ENCODE results near the gene MEP1B.
"Not testable (repeated sequence)": the region's sequence is repeated elsewhere in the genome, so short reads cannot be mapped to it uniquely, and the experiment has no call there.

Gene MEP1B

GRCh38 chr18:32177530-32177929 is 12.3 kb upstream of the MEP1B start:
- H3K9me3 Mint-ChIP-seq: peaks cover 0 to 2% of the 10 kb centered on the region in 2 donors
- no peaks in the 10 kb centered on the region for H3K4me1 Mint-ChIP-seq (ENCODE audit: low read depth in 2 of 2)
- no peaks in the 10 kb centered on the region for H3K36me3 Mint-ChIP-seq (ENCODE audit: insufficient read depth)
- H3K27me3 Mint-ChIP-seq: peaks cover 10 to 14% of the 10 kb centered on the region in 2 donors
- H3K4me3 Mint-ChIP-seq: no peak overlapping the region
- no peak for ATAC-seq (replicated peaks)
- no peak overlapping the region for H3K27ac Mint-ChIP-seq
- DNase-seq: no peak

- no peak overlapping the region for H3K4me3 Mint-ChIP-seq
- peaks cover 13 to 27% of the 10 kb centered on the region in 2 donors for H3K27me3 Mint-ChIP-seq
- no peaks in the 10 kb centered on the region for H3K36me3 Mint-ChIP-seq (ENCODE audit: insufficient read depth)
- H3K27ac Mint-ChIP-seq: no peak overlapping the region
- no peaks in the 10 kb centered on the region for H3K4me1 Mint-ChIP-seq (ENCODE audit: low read depth in 2 of 2)
- ATAC-seq (replicated peaks) (no peak), DNase-seq (no peak)
- peaks cover 3 to 11% of the 10 kb centered on the region in 2 donors for H3K9me3 Mint-ChIP-seq
Measured at GRCh38 chr18:32183503-32183902, 6.3 kb upstream of the MEP1B start.

GRCh38 chr18:32190209-32190608 is 370 bp downstream of the MEP1B start:
- Mint-ChIP-seq H3K36me3 (ENCODE audit: insufficient read depth) (no peaks in the 10 kb centered on the region), H3K9me3 (no peaks in the 10 kb centered on the region), H3K4me3 (no peak overlapping the region), H3K27me3 (peaks cover 29 to 30% of the 10 kb centered on the region in 2 donors), H3K4me1 (ENCODE audit: low read depth in 2 of 2) (no peaks in the 10 kb centered on the region), H3K27ac (no peak overlapping the region)
- ATAC-seq (replicated peaks): no peak
- no peak for DNase-seq

- Mint-ChIP-seq H3K36me3 (ENCODE audit: insufficient read depth) (no peaks in the 10 kb centered on the region), H3K27ac (no peak overlapping the region), H3K4me3 (no peak overlapping the region), H3K9me3 (no peaks in the 10 kb centered on the region), H3K4me1 (ENCODE audit: low read depth in 2 of 2) (no peaks in the 10 kb centered on the region), H3K27me3 (no peaks in the 10 kb centered on the region)
- no peak for DNase-seq
- no peak for ATAC-seq (replicated peaks)
Measured at GRCh38 chr18:32195881-32196815, 6.3 kb downstream of the MEP1B start.

- H3K9me3 Mint-ChIP-seq: no peaks in the 10 kb centered on the region
- H3K36me3 Mint-ChIP-seq (ENCODE audit: insufficient read depth): no peaks in the 10 kb centered on the region
- ATAC-seq (replicated peaks): no peak
Measured at GRCh38 chr18:32200766-32201165, 10.9 kb downstream of the MEP1B start.

GRCh38 chr18:32201948-32202672 is 12.3 kb downstream of the MEP1B start:
- H3K4me1 Mint-ChIP-seq (ENCODE audit: low read depth in 2 of 2): no peaks in the 10 kb centered on the region
- H3K27ac Mint-ChIP-seq: no peak overlapping the region
- DNase-seq: no peak
- no peaks in the 10 kb centered on the region for H3K36me3 Mint-ChIP-seq (ENCODE audit: insufficient read depth)
- H3K27me3 Mint-ChIP-seq: peaks cover 6 to 32% of the 10 kb centered on the region in 2 donors
- no peak for ATAC-seq (replicated peaks)
- no peak overlapping the region for H3K4me3 Mint-ChIP-seq
- H3K9me3 Mint-ChIP-seq: no peaks in the 10 kb centered on the region

More at GRCh38 chr18:32200766-32201165, 10.9 kb downstream of the MEP1B start:
- Mint-ChIP-seq H3K27me3 (peaks cover 6 to 18% of the 10 kb centered on the region in 2 donors), H3K27ac (no peak overlapping the region), H3K4me1 (ENCODE audit: low read depth in 2 of 2) (no peaks in the 10 kb centered on the region), H3K4me3 (no peak overlapping the region)
- DNase-seq: no peak

- Mint-ChIP-seq H3K27me3 (peaks cover 7 to 58% of the 10 kb centered on the region in 2 donors), H3K27ac (no peak overlapping the region), H3K9me3 (no peaks in the 10 kb centered on the region), H3K36me3 (ENCODE audit: insufficient read depth) (no peaks in the 10 kb centered on the region), H3K4me1 (ENCODE audit: low read depth in 2 of 2) (no peaks in the 10 kb centered on the region), H3K4me3 (no peak overlapping the region)
- no peak for DNase-seq
- no peak for ATAC-seq (replicated peaks)
Measured at GRCh38 chr18:32208023-32208422, 18.2 kb downstream of the MEP1B start.

GRCh38 chr18:32208577-32208976 is 18.7 kb downstream of the MEP1B start:
- H3K9me3 Mint-ChIP-seq: no peaks in the 10 kb centered on the region
- peaks cover 7 to 59% of the 10 kb centered on the region in 2 donors for H3K27me3 Mint-ChIP-seq
- no peaks in the 10 kb centered on the region for H3K4me1 Mint-ChIP-seq (ENCODE audit: low read depth in 2 of 2)
- ATAC-seq (replicated peaks) (no peak), DNase-seq (no peak)
- H3K27ac Mint-ChIP-seq: no peak overlapping the region
- no peaks in the 10 kb centered on the region for H3K36me3 Mint-ChIP-seq (ENCODE audit: insufficient read depth)
- H3K4me3 Mint-ChIP-seq: no peak overlapping the region

- peaks cover 7 to 51% of the 10 kb centered on the region in 2 donors for H3K27me3 Mint-ChIP-seq
- ATAC-seq (replicated peaks): no peak
- H3K4me1 Mint-ChIP-seq (ENCODE audit: low read depth in 2 of 2): no peaks in the 10 kb centered on the region
- H3K36me3 Mint-ChIP-seq (ENCODE audit: insufficient read depth): no peaks in the 10 kb centered on the region
- H3K9me3 Mint-ChIP-seq: no peaks in the 10 kb centered on the region
- no peak for DNase-seq
- no peak overlapping the region for H3K4me3 Mint-ChIP-seq
- no peak overlapping the region for H3K27ac Mint-ChIP-seq
Measured at GRCh38 chr18:32209685-32210445, 20.0 kb downstream of the MEP1B start.

- ATAC-seq (replicated peaks) (no peak), DNase-seq (no peak)
- Mint-ChIP-seq H3K27me3 (peaks cover 4 to 32% of the 10 kb centered on the region in 2 donors), H3K36me3 (ENCODE audit: insufficient read depth) (no peaks in the 10 kb centered on the region), H3K4me1 (ENCODE audit: low read depth in 2 of 2) (no peaks in the 10 kb centered on the region), H3K4me3 (no peak overlapping the region), H3K9me3 (no peaks in the 10 kb centered on the region), H3K27ac (no peak overlapping the region)
Measured at GRCh38 chr18:32213693-32214092, 23.9 kb downstream of the MEP1B start.

- no peak for ATAC-seq (replicated peaks)
- peaks cover 0 to 20% of the 10 kb centered on the region in 2 donors for H3K27me3 Mint-ChIP-seq
- no peak overlapping the region for H3K27ac Mint-ChIP-seq
- no peaks in the 10 kb centered on the region for H3K4me1 Mint-ChIP-seq (ENCODE audit: low read depth in 2 of 2)
- no peaks in the 10 kb centered on the region for H3K9me3 Mint-ChIP-seq
- peaks cover 2% of the 10 kb centered on the region for H3K36me3 Mint-ChIP-seq (ENCODE audit: insufficient read depth)
- no peak for DNase-seq
- H3K4me3 Mint-ChIP-seq: no peak overlapping the region
Measured at GRCh38 chr18:32216390-32216789, 26.6 kb downstream of the MEP1B start.

GRCh38 chr18:32219431-32220018 is 29.7 kb downstream of the MEP1B start:
- Mint-ChIP-seq H3K4me3 (no peak overlapping the region), H3K36me3 (ENCODE audit: insufficient read depth) (peaks cover 2% of the 10 kb centered on the region), H3K9me3 (no peaks in the 10 kb centered on the region), H3K27ac (no peak overlapping the region), H3K27me3 (peaks cover 0 to 6% of the 10 kb centered on the region in 2 donors), H3K4me1 (ENCODE audit: low read depth in 2 of 2) (no peaks in the 10 kb centered on the region)
- ATAC-seq (replicated peaks) (no peak), DNase-seq (no peak)

- ATAC-seq (replicated peaks); H3K36me3 Mint-ChIP-seq (ENCODE audit: insufficient read depth); H3K9me3 Mint-ChIP-seq; DNase-seq; H3K27ac Mint-ChIP-seq; H3K4me1 Mint-ChIP-seq (ENCODE audit: low read depth in 2 of 2); H3K4me3 Mint-ChIP-seq: not testable (repeated sequence)
- H3K27me3 Mint-ChIP-seq: peaks cover 18 to 29% of the 10 kb centered on the region in 2 donors
Measured at GRCh38 chr18:32233348-32233747, 43.5 kb downstream of the MEP1B start.
